Measurements from ENCODE around the gene SCN9A. TPM values are rescaled to one million over a fixed set of nuclear protein-coding genes. Genes with fewer than 3 reads are reported as not detected.

Gene SCN9A
- total RNA-seq, 1 experiment from 2014 or later = 0.07 TPM

DNA sequence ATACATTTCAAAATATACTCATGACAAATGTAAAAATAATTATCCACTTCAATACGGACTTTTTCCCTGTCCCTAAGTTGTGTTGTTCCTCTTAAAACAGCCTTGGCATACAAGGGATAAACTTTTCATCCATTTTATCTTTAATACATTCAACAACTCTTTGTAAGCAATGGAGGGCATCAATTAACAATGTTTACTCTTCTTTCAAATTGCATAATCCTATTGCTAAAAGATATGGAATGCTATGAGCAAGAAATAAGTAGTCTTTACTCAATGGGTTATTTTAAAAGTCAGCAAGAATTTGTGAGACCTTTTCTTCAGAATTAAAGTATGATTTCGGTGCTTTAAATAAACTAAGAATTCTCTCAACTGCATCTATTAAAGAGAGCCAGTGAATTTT lies 41.9 kb downstream of the SCN9A start (continued):
- TF ChIP-seq, protein P1, sequence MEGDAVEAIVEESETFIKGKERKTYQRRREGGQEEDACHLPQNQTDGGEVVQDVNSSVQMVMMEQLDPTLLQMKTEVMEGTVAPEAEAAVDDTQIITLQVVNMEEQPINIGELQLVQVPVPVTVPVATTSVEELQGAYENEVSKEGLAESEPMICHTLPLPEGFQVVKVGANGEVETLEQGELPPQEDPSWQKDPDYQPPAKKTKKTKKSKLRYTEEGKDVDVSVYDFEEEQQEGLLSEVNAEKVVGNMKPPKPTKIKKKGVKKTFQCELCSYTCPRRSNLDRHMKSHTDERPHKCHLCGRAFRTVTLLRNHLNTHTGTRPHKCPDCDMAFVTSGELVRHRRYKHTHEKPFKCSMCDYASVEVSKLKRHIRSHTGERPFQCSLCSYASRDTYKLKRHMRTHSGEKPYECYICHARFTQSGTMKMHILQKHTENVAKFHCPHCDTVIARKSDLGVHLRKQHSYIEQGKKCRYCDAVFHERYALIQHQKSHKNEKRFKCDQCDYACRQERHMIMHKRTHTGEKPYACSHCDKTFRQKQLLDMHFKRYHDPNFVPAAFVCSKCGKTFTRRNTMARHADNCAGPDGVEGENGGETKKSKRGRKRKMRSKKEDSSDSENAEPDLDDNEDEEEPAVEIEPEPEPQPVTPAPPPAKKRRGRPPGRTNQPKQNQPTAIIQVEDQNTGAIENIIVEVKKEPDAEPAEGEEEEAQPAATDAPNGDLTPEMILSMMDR (IDR thresholded peaks at IDR 0.05 in 2 of 3, conservative IDR thresholded peaks at IDR 0.05 in 1 of 3; ENCODE audit: borderline replicate concordance in 1 of 3, insufficient read depth in 1 of 3, low read depth in 2 of 3, low read length in 2 of 3) = no peak

DNA sequence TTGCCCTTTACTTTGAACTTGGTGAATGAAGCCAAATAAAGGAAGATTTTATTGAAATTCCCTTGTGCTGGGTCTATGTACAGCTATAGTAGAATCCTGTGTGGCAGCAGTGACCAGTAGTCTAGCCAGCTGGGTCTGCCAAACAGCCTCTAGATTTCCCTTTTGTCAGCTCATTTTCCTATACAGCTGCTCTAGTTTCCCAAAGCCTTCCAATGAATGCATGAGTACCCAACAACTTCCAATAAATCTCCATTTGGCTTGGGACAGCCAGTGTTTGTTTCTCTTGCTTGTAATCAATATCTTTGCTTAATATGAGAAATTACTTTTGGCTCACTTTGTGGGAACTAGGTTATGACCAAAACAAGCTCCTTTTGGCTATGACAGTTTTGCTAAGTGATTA lies 43.6 kb downstream of the SCN9A start:
- Histone ChIP-seq H3K27ac (ENCODE audit: low read depth, low read length) (no peak overlapping the region), H3K79me2 (ENCODE audit: insufficient read depth, low read length) (no peaks in the 10 kb centered on the region), H2AFZ (ENCODE audit: low read depth, low read length, poor library complexity, severe bottlenecking) (no peak overlapping the region), H3K9me2 (ENCODE audit: insufficient read depth) (no peaks in the 10 kb centered on the region), H3K4me1 (ENCODE audit: control insufficient read depth in 1 of 2, insufficient read depth in 2 of 2, low read length in 2 of 2) (no peaks in the 10 kb centered on the region), H3K36me3 (ENCODE audit: control insufficient read depth in 1 of 2, insufficient read depth in 2 of 2, low read length in 2 of 2) (no peaks in the 10 kb centered on the region), H3K9me3 (ENCODE audit: control insufficient read depth in 1 of 2, insufficient read depth in 1 of 2, low read depth in 1 of 2, low read length in 2 of 2) (no peaks in the 10 kb centered on the region), H3K27me3 (ENCODE audit: insufficient read depth, low read length) (peaks cover 21% of the 10 kb centered on the region; the same call in 1 of the 2 replicates), H4K20me1 (ENCODE audit: insufficient read depth) (peaks cover 4% of the 10 kb centered on the region), H3K4me2 (ENCODE audit: low read length) (no peak overlapping the region), H3K4me3 (replicated peaks in 1 of 2; ENCODE audit: low read depth in 1 of 2, low read length in 2 of 2) (no peak overlapping the region), H3K9ac (ENCODE audit: low read length) (no peak overlapping the region)
- no peak for DNase-seq (ENCODE audit: low read depth, low spot score)
- POLR2A ChIA-PET = no interaction called here
- no peak for ATAC-seq
- RAD21 ChIA-PET (ENCODE audit: low non-redundant PET in 1 of 2, low total read pairs in 2 of 2, uncharacterized antibody in 2 of 2, unreplicated experiment in 2 of 2) = no interaction called here
- intact Hi-C loops (cut with micrococcal nuclease) = no loop called here
- TF ChIP-seq RAD21 (IDR thresholded peaks at IDR 0.05; ENCODE audit: low read depth) = no peak
- no peak for TF ChIP-seq EZH2phosphoT487 (IDR thresholded peaks at IDR 0.05; ENCODE audit: borderline replicate concordance)
- no peak for TF ChIP-seq CBX3 (IDR thresholded peaks at IDR 0.05; ENCODE audit: low read depth)
- TF ChIP-seq JUND (IDR thresholded peaks at IDR 0.05) = no peak
- no peak for TF ChIP-seq EZH2 (IDR thresholded peaks at IDR 0.05)
- no peak for TF ChIP-seq ZFX (IDR thresholded peaks at IDR 0.05)
- TF ChIP-seq, protein P1 (IDR thresholded peaks at IDR 0.05 in 2 of 3, conservative IDR thresholded peaks at IDR 0.05 in 1 of 3; ENCODE audit: borderline replicate concordance in 1 of 3, insufficient read depth in 1 of 3, low read depth in 2 of 3, low read length in 2 of 3) = no peak
- no peak for TF ChIP-seq ELF1 (IDR thresholded peaks at IDR 0.05; ENCODE audit: borderline replicate concordance, low read depth)
- TF ChIP-seq REST (IDR thresholded peaks at IDR 0.05; ENCODE audit: low read depth) = no peak
- TF ChIP-seq ATF3 (IDR thresholded peaks at IDR 0.05) = no peak
- TF ChIP-seq, protein P2, sequence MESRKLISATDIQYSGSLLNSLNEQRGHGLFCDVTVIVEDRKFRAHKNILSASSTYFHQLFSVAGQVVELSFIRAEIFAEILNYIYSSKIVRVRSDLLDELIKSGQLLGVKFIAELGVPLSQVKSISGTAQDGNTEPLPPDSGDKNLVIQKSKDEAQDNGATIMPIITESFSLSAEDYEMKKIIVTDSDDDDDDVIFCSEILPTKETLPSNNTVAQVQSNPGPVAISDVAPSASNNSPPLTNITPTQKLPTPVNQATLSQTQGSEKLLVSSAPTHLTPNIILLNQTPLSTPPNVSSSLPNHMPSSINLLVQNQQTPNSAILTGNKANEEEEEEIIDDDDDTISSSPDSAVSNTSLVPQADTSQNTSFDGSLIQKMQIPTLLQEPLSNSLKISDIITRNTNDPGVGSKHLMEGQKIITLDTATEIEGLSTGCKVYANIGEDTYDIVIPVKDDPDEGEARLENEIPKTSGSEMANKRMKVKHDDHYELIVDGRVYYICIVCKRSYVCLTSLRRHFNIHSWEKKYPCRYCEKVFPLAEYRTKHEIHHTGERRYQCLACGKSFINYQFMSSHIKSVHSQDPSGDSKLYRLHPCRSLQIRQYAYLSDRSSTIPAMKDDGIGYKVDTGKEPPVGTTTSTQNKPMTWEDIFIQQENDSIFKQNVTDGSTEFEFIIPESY (IDR thresholded peaks at IDR 0.05; ENCODE audit: extremely low read depth, insufficient replicate concordance, low read length) = no peak
- no peak for TF ChIP-seq YY1 (IDR thresholded peaks at IDR 0.05; ENCODE audit: extremely low read depth, insufficient replicate concordance, low read depth, low read length)
- TF ChIP-seq EGR1 (IDR thresholded peaks at IDR 0.05; ENCODE audit: low read depth) = no peak
- TF ChIP-seq FOSL1 (IDR thresholded peaks at IDR 0.05; ENCODE audit: low read depth) = no peak
- TF ChIP-seq ZNF274 (IDR thresholded peaks at IDR 0.05; ENCODE audit: low read depth, low read length) = no peak
- BruUV-seq (replicated peaks) = no TSS peak
- CTCF ChIA-PET = no interaction called here
